Measurements from ENCODE around the gene THTPA.

The THTPA gene

GRCh38 chr14:23551266-23552028 lies 4.6 kb upstream of the THTPA start, which contains the start of gene ZFHX2:
TSS of gene ZFHX2 (minus strand) at chr14:23551765. CDS start at chr14:23535325, 16,440 bp downstream.
- peak; percentile 76 for DNase-seq

GRCh38 chr14:23555533-23555881 lies 564 bp upstream of the THTPA start:
- no peak for DNase-seq

GRCh38 chr14:23556700-23557440 lies 799 bp downstream of the THTPA start:
- DNase-seq, result no peak

DNA sequence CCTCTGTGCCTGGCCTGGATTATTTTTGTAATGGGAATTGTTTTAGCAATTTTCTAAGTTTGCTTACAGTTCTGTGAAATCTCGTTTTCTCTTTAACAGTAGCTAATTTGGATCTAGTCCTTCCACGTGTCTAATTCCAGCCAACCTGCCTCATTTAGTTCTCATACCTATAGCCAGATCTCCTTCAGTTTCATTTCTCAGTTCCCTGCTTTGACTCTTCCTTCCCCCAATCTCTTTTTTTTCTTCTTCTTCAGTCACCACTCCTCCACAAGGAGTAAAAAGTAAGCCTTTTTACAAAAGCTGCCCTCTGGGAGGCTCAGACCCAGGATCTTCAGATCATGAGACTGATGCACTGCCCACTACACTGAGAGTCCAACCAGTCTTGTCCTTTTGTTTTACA lies 1.4 kb downstream of the THTPA start:
- no peak for DNase-seq

- DNase-seq, result no peak
Observed at GRCh38 chr14:23557946-23558345, 1.9 kb downstream of the THTPA start.

DNA sequence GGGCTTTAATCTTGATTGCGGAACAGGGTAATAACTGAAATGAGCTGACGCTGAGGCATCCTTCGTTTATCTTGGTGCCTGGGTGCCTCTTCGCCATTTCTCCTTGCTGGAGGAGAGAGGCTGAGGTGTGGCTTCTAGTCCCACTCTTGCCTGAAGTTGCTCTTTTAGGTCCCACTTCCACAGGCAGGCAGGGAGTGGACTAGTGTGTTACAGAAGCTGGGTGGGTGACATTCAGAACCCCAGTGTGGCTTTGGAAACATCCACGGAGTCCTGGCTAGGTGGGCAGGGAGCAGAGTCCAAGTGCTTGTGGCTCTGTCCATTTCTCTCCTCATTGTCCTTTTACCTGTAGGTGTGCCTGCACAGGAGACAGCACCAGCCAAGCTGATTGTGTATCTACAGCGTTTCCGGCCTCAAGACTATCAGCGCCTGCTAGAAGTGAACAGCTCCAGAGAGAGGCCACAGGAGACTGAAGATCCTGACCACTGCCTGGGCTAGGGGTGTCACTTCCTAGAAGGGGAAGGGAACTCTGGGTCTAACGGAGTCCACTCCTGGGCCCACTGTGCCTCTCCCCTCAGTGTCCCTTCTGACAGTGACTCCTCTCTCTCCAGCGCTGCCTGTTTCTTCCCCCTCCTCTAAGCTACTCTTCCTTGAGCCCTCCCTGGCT lies 2.4 kb downstream of the THTPA start:
- DNase-seq, result no peak

- peak; percentile 74 for DNase-seq
Observed at GRCh38 chr14:23559010-23559925, 3.2 kb downstream of the THTPA start.

GRCh38 chr14:23559926-23560520 lies 4.0 kb downstream of the THTPA start:
- no peak for DNase-seq

- no peak for DNase-seq
Observed at GRCh38 chr14:23561259-23561658, 5.2 kb downstream of the THTPA start.

- DNase-seq, result no peak
Observed at GRCh38 chr14:23561873-23562821, 6.1 kb downstream of the THTPA start.

- peak; percentile 61 for DNase-seq
Observed at GRCh38 chr14:23562822-23563472, 6.9 kb downstream of the THTPA start.

GRCh38 chr14:23563473-23564180 lies 7.6 kb downstream of the THTPA start:
- DNase-seq, result no peak

DNA sequence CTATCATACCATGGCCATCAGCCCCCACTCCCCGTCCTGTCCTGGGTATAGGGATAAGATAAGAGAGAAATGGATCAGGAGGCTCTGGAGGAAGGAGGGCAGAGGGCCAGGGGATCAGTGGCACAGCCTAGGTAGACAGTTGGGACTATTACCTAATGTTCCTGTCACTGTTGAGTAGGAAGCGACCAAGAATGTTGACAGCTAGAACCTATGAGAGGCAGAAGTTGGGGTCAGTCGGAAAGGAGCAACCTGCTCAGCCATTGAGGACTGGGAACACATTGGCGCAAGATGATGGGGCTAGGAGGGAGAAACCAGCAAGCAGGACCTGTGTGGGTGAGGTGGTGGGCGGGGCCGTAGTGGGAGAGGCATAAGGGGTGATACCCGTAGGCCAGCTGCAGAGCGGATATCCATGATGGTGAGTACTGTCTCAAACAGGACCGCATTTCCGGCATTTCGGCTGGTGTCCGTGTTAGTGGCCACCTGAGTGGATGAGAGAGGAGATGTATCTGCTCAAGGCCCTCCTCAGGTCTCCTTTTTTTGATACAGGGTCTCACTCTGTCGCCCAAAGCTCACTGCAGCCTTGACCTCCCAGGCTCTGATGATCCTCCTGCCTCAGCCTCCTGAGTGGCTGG lies 8.2 kb downstream of the THTPA start:
- DNase-seq, result no peak

DNA sequence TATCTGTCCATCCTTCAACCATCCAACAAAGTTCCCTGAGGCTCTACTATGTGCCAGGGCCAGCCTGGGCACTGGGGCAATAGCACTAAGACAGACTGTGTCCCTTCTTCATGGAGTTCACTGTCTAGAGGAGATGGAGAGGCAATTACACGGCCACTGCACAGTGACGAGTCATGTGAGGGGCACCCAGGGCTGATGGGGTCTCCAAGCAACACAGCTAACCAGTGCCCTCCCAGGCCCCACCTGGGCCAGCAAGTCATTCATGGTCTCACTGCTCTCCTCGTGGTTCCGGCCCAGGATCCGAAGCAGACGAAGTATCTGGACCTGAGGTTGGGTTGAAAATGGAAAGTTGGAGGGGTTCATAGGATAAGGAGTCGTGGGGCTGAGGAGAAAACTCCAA lies 8.8 kb downstream of the THTPA start:
- DNase-seq, result no peak

- DNase-seq, result no peak
Observed at GRCh38 chr14:23565626-23566025, 9.6 kb downstream of the THTPA start.

DNA sequence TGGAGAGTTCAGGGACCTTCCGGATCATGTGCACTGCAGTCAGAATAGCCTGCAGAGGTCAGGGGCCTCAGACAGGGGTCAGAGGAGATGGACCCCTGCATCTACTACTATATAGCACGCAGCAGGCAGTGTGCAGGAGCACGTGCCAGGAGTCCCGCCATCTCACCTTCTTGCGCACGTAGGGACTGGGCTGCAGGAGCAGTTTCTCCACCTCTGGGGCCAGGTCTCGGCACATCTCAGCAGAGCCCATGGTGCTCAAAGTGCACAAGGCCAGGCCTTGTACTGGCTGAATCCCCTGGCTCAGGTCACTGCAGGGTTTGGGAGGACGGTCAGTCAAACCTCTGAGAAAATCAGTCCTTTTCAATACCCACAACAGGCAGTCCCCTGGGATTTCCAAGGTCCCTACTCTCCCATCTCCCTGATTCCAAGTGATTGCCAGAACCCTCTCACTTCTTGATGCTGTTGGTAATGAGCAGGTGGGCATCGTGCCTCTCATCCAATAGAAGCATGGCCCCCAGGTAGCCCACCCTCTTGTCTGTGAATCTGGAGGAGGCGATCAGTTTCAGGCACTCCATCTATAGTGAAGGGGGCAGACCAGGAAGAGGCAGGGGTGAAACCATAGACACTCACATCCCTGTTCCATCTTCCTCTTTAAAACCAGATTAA lies 10.2 kb downstream of the THTPA start:
- no peak for DNase-seq

DNA sequence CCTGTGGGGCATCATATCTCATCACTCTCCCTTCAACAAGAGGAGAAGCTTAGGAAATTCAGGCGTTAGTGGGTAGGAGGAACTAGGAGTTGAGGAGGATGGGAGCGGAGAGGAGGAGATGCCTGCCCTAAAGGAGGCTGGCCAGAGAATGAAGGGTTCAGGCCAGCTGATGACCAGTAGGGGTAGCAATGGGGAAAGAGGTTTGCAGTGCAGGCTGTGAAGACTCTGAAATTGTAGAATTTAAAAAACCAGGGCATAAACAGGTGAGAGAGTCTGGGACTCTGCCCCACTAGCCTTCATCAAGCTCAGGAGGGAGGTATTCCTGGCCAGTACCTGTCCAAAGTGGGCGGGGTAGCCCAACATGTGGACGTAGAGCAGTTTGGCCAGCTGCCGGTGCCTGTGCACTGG lies 10.7 kb downstream of the THTPA start:
- DNase-seq, result no peak

DNA sequence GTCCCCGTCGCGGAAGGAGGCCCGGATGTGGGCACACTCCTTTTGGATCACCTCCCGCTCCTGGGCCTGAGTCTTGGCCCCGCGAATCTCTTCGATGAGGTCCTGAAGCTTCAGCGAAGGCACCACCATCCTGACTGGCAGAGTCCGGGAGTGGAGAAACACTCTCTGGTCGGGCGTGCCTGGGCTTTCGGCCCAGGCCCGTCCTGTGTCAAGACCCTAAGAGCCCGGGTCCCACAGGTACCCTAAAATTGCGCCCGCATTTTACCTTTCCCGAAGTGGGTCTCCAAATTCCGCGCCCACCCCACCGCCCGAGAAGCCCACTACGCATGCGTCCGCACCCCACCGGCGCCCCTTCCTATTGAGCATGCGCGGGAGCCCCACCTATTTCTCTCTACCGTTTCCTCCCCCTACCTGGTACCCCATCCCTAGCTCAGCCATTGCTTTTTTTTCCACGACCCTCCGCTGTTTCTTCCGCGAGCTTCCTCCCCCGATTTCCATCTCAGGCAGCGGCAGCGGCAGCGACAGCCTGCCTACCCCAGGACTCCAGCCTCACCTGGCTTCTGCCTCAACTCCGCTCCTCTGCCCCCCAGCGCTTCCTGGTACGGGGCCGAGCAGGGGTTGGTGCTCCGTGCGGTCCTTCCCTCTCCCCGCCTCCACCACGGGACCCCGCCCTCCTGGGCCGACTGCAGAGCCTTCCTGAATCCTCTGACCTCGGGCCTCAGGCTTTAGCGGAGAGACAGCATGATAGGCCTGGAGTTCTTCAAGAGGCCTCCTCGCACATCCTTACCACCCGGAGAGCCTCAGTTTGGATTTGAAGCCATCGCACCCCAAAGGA lies 11.3 kb downstream of the THTPA start, which contains the start of gene AP1G2:
TSS of gene AP1G2 (minus strand) at position 606 of the 835 bp plus-strand sequence. CDS start at position 129, 477 bp downstream.
- peak; percentile 86 for DNase-seq

Measured in activated T-cell treated with anti-CD3 and anti-CD28 coated beads, Interleukin-2, amount 50 U/mL, for 1 hour (primary cell).